Spinal cord (tissue), 10 donors: ENCODE data around the gene IL10RA. TPM values are rescaled to one million over a fixed set of nuclear protein-coding genes. Genes with fewer than 3 reads are reported as not detected.
"Not testable (repeated sequence)": the region's sequence is repeated elsewhere in the genome, so short reads cannot be mapped to it uniquely, and the experiment has no call there.

Experiments used
- DNase-seq, 6 donors: peaks; one replicate each; pipeline versions ENCODE4 v3.0.0 to v3.0.0-alpha.2; 2013 to 2015; ENCODE audit warnings: low spot score in 6 of 6, low read depth in 4 of 6
- H3K27ac ChIP-seq: one replicate; pipeline ENCODE4 v1.5.1; 2013; ENCODE audit warnings: low read depth, low read length, control low read depth
- H3K27me3 ChIP-seq: one replicate; pipeline ENCODE4 v1.6.1; 2013; ENCODE audit warnings: low read length; ENCODE audit not compliant: control insufficient read depth, insufficient read depth
- H3K36me3 ChIP-seq: one replicate; pipeline ENCODE4 v1.6.1; 2013; ENCODE audit warnings: low read length; ENCODE audit not compliant: control insufficient read depth, insufficient read depth
- H3K4me1 ChIP-seq: one replicate; pipeline ENCODE4 v1.6.1; 2013; ENCODE audit warnings: low read length; ENCODE audit not compliant: control insufficient read depth, insufficient read depth
- H3K4me3 ChIP-seq: one replicate; pipeline ENCODE4 v1.5.1; 2013; ENCODE audit warnings: low read depth, low read length, control low read depth
- H3K9me3 ChIP-seq: one replicate; pipeline ENCODE4 v1.6.1; 2013; ENCODE audit warnings: low read length; ENCODE audit not compliant: control insufficient read depth, insufficient read depth
- WGBS: methylation state at CpG from one replicate; pipeline ENCODE4 v1.1.5; 2013; ENCODE audit warnings: missing lambda C conversion rate; ENCODE audit not compliant: insufficient coverage; 5-methylcytosine and 5-hydroxymethylcytosine counted together
- polyA plus RNA-seq, 2 donors: library from polyadenylated mRNA; unstranded; fragments of 120-200 nt; gene quantifications; one replicate each; pipeline ENCODE4 v1.2.1, GENCODE V29; 2013; ENCODE audit not compliant: insufficient read length in 2 of 2
- total RNA-seq, 2 donors: library from RNA; depleted of rRNA in 1 of 2; stranded (reverse); fragments of 120-200 nt in 1 of 2; fragments of >200 nt in 1 of 2; gene quantifications; one replicate each; pipeline versions ENCODE4 v1.2.3 to v1.2.4, GENCODE V29; 2013 to 2014
- donor health status: healthy.

Gene IL10RA
- total and polyA plus RNA-seq, 4 donors, result 2.9 to 7.2 (median 5.2) TPM

GRCh38 chr11:118004543-118005223, 18.5 kb downstream of the IL10RA start:
- H3K27ac ChIP-seq, result no peak overlapping the region
- whole genome bisulfite sequencing, result 85% methylated on average over 5 of the region's 7 CpGs
- no peaks in the 10 kb centered on the region for H3K9me3 ChIP-seq
- no peak overlapping the region for H3K4me3 ChIP-seq
- no peaks in the 10 kb centered on the region for H3K27me3 ChIP-seq
- H3K36me3 ChIP-seq, result peaks cover 1% of the 10 kb centered on the region
- DNase-seq, result no peak
- H3K4me1 ChIP-seq, result peaks cover 4% of the 10 kb centered on the region

DNA sequence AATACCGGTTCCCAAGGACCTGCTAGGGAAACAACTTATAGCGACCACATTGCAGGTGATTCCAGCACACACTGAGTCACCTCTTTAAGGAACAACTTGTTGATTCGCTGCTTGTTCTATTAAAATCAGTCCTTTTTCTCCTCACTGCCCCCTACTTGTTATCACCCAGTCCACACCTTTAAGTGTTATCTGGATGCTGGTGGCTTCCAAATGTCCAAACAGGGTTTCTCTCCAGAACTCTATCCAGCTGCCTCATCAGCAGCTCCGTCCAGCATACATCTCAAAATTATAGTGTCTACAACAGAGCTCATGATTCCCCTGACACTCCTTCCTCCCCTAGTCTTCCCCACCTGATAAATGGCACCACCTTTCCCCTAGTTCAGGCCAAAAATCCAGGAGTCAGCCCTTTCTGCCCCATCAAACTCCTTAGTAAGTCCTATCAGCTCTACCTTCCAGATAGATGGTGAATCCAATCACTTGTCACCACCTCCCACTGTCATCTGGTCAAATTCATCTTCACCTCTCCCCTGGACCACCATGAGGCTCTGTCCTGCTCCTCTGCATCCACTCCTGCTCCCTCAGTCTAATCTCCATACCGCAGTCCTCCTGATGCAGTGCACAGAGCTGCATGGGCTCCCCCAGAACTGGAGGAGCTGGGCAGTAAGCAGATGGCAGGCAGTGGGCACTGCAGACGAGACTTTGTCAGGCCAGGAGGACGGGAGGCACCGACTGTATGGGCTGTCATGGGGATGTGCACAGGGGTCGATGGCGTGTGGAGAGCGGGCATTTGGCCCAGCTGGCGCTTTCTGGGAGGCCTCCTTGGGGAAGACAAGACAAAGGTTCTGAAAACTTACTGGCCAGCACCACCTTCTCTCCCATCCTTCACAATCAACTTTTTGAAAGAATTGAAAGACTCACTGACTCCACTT, 19.3 kb downstream of the IL10RA start:
- Histone ChIP-seq H3K27ac (no peak overlapping the region), H3K9me3 (no peaks in the 10 kb centered on the region), H3K4me3 (no peak overlapping the region), H3K4me1 (peaks cover 4% of the 10 kb centered on the region), H3K36me3 (no peaks in the 10 kb centered on the region), H3K27me3 (no peaks in the 10 kb centered on the region)
- no peak for DNase-seq
- WGBS, result 66% methylated on average over 11 of the region's 12 CpGs

DNA sequence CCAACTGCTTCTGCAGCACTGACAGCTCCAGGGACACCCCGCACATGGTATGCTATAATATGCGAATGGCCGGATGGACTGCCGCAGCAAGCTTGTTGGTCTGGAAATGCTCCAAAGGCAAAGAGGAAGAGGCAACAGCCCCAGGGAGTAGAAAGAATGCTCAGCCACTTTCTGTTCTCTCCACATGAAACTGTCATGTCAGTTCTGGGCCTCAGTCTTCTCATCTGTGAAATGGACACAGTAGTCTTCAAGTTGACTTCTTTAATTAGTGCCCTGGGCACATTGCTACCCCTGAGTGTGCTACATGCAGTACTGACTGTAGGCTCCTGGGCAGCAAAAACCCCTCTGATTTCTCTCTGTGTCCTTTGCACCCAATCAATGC, 19.9 kb downstream of the IL10RA start:
- Histone ChIP-seq H3K27ac (no peak overlapping the region), H3K27me3 (no peaks in the 10 kb centered on the region), H3K9me3 (no peaks in the 10 kb centered on the region), H3K4me3 (no peak overlapping the region), H3K4me1 (peaks cover 4% of the 10 kb centered on the region), H3K36me3 (no peaks in the 10 kb centered on the region)
- DNase-seq, result peak in 1 of 6 donors; percentile 7
- 73% methylated on average over 3 of the region's 4 CpGs for whole genome bisulfite sequencing

DNA sequence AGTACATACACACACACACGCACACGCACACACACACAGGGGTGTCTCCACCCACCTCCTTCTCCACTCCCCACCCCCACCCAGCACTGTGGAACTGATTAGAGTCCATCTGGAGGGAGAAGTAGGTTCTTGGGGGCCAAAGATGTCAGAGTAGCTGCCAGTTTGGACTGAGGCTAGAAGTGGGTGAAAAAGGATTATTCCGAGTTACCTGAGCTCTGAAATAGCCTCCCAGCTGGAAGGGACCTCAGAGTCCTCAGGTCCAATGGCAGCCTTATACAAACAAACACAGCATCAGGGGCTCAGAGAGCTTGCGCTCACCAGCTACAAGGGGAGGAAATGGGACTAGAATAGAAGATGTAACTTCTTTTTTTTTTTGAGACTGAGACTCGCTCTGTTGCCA, 20.8 kb downstream of the IL10RA start:
- Histone ChIP-seq H3K27me3 (no peaks in the 10 kb centered on the region), H3K9me3 (no peaks in the 10 kb centered on the region), H3K4me1 (peaks cover 4% of the 10 kb centered on the region), H3K27ac (no peak overlapping the region), H3K4me3 (no peak overlapping the region), H3K36me3 (no peaks in the 10 kb centered on the region)
- no peak for DNase-seq
- 20% methylated on average over 1 of the region's 5 CpGs for WGBS

GRCh38 chr11:118007563-118008270, 21.5 kb downstream of the IL10RA start:
- not testable (repeated sequence) for H3K27ac ChIP-seq, DNase-seq, H3K4me3 ChIP-seq, H3K27me3 ChIP-seq, H3K36me3 ChIP-seq, H3K9me3 ChIP-seq, H3K4me1 ChIP-seq
- 94% methylated on average over 7 of the region's 11 CpGs for WGBS

- H3K36me3 ChIP-seq, result no peaks in the 10 kb centered on the region
- no peak overlapping the region for H3K27ac ChIP-seq
- H3K4me3 ChIP-seq, result no peak overlapping the region
- H3K4me1 ChIP-seq, result peaks cover 4% of the 10 kb centered on the region
- H3K27me3 ChIP-seq, result no peaks in the 10 kb centered on the region
- no peak for DNase-seq
- 93% methylated on average over 3 of the region's 4 CpGs for WGBS
- H3K9me3 ChIP-seq, result no peaks in the 10 kb centered on the region
These were observed 22.2 kb downstream of the IL10RA start for GRCh38 chr11:118008271-118008911.

DNA sequence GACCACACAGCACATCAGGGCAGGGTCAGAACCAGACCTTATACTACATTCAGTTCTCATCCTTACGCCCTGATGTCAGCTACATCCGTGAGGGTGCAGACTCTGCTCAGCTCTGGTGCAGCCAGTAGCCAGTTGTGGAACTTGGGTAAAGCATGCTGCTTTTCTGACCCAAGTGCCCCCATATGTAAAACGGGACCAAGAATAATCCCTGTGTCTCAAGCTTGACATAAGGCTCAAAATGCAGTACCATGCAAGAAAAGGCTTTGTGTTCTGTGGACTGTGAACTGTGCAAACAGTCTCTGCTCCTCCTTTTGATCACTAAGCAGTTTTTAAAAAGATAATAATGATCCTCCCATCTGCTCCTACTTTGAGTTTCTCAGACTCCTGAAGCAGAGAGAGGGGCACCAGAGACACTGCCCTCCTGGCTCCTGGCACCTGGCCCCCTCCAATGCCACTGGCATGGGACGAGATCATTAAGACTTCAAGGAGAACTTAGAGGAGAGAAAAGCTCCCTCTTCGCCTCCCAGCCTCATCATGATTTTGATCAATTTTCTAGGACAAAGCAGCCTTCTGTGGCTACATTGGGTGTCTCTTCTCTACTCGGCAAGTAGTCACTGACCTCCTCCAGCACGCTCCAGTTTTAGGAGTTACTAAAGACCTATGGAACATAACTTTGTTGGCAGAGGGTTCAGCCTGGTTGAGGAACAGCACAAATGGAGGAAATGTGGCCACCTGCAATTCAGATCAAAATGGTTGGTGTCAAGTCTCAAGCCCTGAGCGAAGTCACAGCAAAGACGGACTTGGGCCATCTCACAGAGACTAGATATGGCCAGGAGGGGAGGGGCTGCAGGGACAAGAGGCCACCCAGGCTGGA, 23.9 kb downstream of the IL10RA start:
- Histone ChIP-seq H3K4me3 (no peak overlapping the region), H3K4me1 (peaks cover 4% of the 10 kb centered on the region), H3K36me3 (no peaks in the 10 kb centered on the region), H3K9me3 (no peaks in the 10 kb centered on the region), H3K27me3 (no peaks in the 10 kb centered on the region), H3K27ac (no peak overlapping the region)
- no peak for DNase-seq
- 88% methylated on average over 4 of the region's 9 CpGs for WGBS

- Histone ChIP-seq H3K27me3 (no peaks in the 10 kb centered on the region), H3K27ac (no peak overlapping the region)
These were observed 24.7 kb downstream of the IL10RA start for GRCh38 chr11:118010738-118011461.

More at GRCh38 chr11:118010738-118011461, 24.7 kb downstream of the IL10RA start:
- DNase-seq, result peak in 1 of 6 donors; percentile 11
- Histone ChIP-seq H3K36me3 (no peaks in the 10 kb centered on the region), H3K4me1 (peaks cover 2% of the 10 kb centered on the region), H3K4me3 (no peak overlapping the region), H3K9me3 (no peaks in the 10 kb centered on the region)
- 93% methylated on average over 21 of the region's 21 CpGs for WGBS
